Adrenal gland (tissue), 12 donors: Measurements from ENCODE around the gene TMEM271. TPM values are rescaled to one million over a fixed set of nuclear protein-coding genes. Genes with fewer than 3 reads are reported as not detected.
"Not testable (repeated sequence)": the region's sequence is repeated elsewhere in the genome, so short reads cannot be mapped to it uniquely, and the experiment has no call there.

Experiments
- DNase-seq, 7 donors: peaks; one replicate each; pipeline ENCODE4 v3.0.0-alpha.2; 2019 to 2020
- H3K27ac ChIP-seq, 5 donors: fragments of 200-600 bp; sonication (generic) in 4 of 5; 1 replicate in 3 of 5; 2 replicates in 2 of 5; pipeline versions ENCODE4 v1.5.1 to v1.8.0; 2016 to 2020; ENCODE audit warnings: mild to moderate bottlenecking in 1 of 5
- H3K27me3 ChIP-seq: fragments of 200-600 bp; 2 replicates; pipeline ENCODE4 v1.8.0; 2021
- H3K36me3 ChIP-seq, 2 donors: fragments of 200-600 bp; replicated peaks in 1 of 2; 1 replicate in 1 of 2; 2 replicates in 1 of 2; pipeline versions ENCODE4 v1.5.1 to v1.8.0; 2018 to 2022
- H3K4me1 ChIP-seq, 2 donors: fragments of 200-600 bp; replicated peaks in 1 of 2; 1 replicate in 1 of 2; 2 replicates in 1 of 2; pipeline versions ENCODE4 v1.5.1 to v1.8.0; 2018 to 2021
- H3K4me3 ChIP-seq, 4 donors: fragments of 200-600 bp; sonication (generic) in 3 of 4; one replicate each; pipeline ENCODE4 v1.5.1; 2016 to 2018
- H3K9me3 ChIP-seq, 3 donors: fragments of 200-600 bp; sonication (generic) in 1 of 3; replicated peaks in 1 of 3; 1 replicate in 2 of 3; 2 replicates in 1 of 3; pipeline versions ENCODE4 v1.5.1 to v1.8.0; 2016 to 2021
- POLR2A ChIP-seq, 2 donors: fragments of 450-650 bp; IDR thresholded peaks; one replicate each; pipeline ENCODE4 v1.6.1; 2017; ENCODE audit warnings: antibody characterized with exemption in 2 of 2, mild to moderate bottlenecking in 2 of 2, moderate library complexity in 1 of 2
- WGBS, 4 donors: extraction: QIAGEN DNeasy Blood & Tissue Kit in 2 of 4; methylation state at CpG; one replicate each; pipeline versions ENCODE4 v1.1.5 to v1.1.7; 2013 to 2017; 5-methylcytosine and 5-hydroxymethylcytosine counted together
- intact Hi-C, 2 donors: fragments of 100-400 bp; cut with DNase I; formaldehyde crosslinking; loops; one replicate each; pipeline versions ENCODE4 v1.14.1 to v1.15.0; 2022 to 2023
- polyA plus RNA-seq, 3 donors: library from polyadenylated mRNA; stranded (reverse); fragments of 200-250 nt in 2 of 3; fragments of 350-450 nt in 1 of 3; fragmentation: Illumina TruSeq in 1 of 3; extraction: RNeasy Lipid Tissue Mini Kit (QIAGEN cat#74804) in 1 of 3; gene quantifications; one replicate each; pipeline ENCODE4 v1.2.3, GENCODE V29; 2013 to 2014
- total RNA-seq, 9 donors: library from RNA; depleted of rRNA in 4 of 9; stranded (reverse); fragments of >200 nt in 4 of 9; fragments of 120-200 nt in 1 of 9; fragmentation: NEBNext Ultra II Directional in 1 of 9; extraction: Animal tissue kit (Norgen Biotek cat#: 25700) in 1 of 9; gene quantifications; one replicate each; pipeline versions ENCODE4 v1.1.0 to v1.2.4, GENCODE V29; 2013 to 2023
- TF ChIP-seq, protein P1 (sequence below), 6 experiments: fragments of 450-650 bp in 4 of 6; fragments of 200-600 bp in 2 of 6; sonication (generic) in 1 of 6; IDR thresholded peaks; 1 replicate in 5 of 6; 2 replicates in 1 of 6; pipeline versions ENCODE4 v1.5.1 to v1.8.0; 2016 to 2021; ENCODE audit warnings: antibody characterized with exemption in 6 of 6, mild to moderate bottlenecking in 2 of 6, moderate library complexity in 1 of 6
- donor health status: healthy with polysubstance abuse.
- donor health status: Bipolar disorder and iron deficiency.
- donor health status: DM: yes; HTN: yes; CAD: no.
- donor health status: DM: no; HTN: no; CAD: no.
- donor health status: DM: no; HTN: no; CAD: no.
- donor health status: DM: yes; HTN: yes; CAD: no.

The TMEM271 gene
- total and polyA plus RNA-seq, 12 donors = 0.06 to 1.9 (median 0.60) TPM; not detected in 5

DNA sequence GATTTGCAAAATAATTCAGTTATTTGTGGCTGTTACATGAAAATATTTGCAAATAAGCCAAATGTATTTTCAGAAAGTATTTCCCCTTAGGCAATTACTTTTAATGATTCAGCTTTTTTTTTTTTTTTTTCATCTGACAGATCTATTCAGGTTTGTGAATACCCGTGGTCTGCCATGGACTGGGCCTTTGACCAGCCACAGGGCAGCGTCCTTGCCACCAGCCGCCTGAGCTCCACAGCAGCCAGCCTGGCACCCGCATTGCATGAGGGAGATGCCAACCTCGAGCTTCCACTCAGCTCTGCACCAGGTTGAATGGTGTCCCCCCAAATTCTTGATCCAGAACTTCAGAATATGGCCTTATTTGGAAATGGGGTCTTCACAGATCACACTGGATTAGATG, 14.7 kb downstream of the TMEM271 start:
- H3K27ac ChIP-seq = no peak overlapping the region
- H3K9me3 ChIP-seq = no peaks in the 10 kb centered on the region
- no peak overlapping the region for H3K4me3 ChIP-seq
- TF ChIP-seq POLR2A (IDR thresholded peaks at IDR 0.05) = no peak
- TF ChIP-seq, protein P1, sequence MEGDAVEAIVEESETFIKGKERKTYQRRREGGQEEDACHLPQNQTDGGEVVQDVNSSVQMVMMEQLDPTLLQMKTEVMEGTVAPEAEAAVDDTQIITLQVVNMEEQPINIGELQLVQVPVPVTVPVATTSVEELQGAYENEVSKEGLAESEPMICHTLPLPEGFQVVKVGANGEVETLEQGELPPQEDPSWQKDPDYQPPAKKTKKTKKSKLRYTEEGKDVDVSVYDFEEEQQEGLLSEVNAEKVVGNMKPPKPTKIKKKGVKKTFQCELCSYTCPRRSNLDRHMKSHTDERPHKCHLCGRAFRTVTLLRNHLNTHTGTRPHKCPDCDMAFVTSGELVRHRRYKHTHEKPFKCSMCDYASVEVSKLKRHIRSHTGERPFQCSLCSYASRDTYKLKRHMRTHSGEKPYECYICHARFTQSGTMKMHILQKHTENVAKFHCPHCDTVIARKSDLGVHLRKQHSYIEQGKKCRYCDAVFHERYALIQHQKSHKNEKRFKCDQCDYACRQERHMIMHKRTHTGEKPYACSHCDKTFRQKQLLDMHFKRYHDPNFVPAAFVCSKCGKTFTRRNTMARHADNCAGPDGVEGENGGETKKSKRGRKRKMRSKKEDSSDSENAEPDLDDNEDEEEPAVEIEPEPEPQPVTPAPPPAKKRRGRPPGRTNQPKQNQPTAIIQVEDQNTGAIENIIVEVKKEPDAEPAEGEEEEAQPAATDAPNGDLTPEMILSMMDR (IDR thresholded peaks at IDR 0.05) = no peak
- intact Hi-C loops = no loop called here
- WGBS, 4 donors = 73 to 79% (median 74%) methylated on average over 5 of the region's 5 CpGs
- DNase-seq = no peak
- H3K27me3 ChIP-seq = no peaks in the 10 kb centered on the region
- no peaks in the 10 kb centered on the region for H3K4me1 ChIP-seq
- H3K36me3 ChIP-seq = no peaks in the 10 kb centered on the region

DNA sequence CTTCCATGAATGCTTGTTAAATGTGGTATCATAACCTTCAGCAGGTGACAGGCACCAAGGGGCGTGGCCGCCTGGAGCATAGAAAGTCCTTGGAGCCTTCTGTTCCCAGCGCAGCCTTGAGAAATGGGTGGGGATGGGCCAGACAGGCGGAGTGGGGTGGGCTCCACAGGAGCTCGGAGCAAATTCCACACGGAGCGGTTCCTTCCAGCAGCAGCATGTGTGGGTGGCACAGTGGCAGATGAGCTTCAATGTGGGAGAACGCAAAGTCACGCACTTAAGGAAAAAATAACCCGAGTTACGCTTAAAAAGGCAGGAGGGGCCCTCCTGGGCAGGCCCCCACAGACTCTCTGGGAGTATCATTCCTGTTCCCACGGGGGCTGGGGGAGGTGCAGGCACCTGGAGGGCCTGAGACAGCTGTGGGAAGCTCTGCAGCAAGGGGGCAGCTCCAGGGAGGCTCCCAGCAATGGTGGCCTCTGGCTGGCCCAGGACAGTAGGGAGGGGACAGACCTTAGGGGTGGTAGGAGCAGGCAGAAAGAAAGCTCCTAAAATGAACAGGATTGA, 15.3 kb downstream of the TMEM271 start:
- WGBS, 4 donors = 62 to 82% (median 65%) methylated on average over 7 to 12 of the region's 12 CpGs
- intact Hi-C loops = no loop called here
- no peak overlapping the region for H3K4me3 ChIP-seq
- no peaks in the 10 kb centered on the region for H3K36me3 ChIP-seq
- H3K27me3 ChIP-seq = no peaks in the 10 kb centered on the region
- H3K4me1 ChIP-seq = no peaks in the 10 kb centered on the region
- TF ChIP-seq POLR2A (IDR thresholded peaks at IDR 0.05) = no peak
- TF ChIP-seq, protein P1 (IDR thresholded peaks at IDR 0.05) = no peak
- H3K27ac ChIP-seq = no peak overlapping the region
- peak in 1 of 7 donors; percentile 18 for DNase-seq
- H3K9me3 ChIP-seq = no peaks in the 10 kb centered on the region

DNA sequence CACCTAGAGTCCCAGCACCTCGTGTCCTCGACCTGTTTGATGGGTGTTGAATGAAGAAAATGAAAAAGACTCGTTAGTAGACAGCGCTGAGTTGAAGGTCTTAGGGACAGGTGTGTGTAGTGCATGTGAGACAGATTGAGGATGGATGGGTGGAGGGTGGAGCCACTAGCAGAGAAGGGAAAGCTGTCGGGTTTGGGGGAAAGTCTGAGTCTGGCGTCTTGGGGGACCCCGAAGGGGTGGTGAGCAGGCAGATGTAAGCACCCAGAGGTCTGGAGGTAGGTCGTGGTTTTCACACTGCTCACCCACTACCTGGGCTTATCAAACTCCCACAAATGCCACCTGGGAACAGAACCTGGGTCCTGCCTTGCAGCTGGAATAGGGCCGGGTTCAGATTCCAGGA, 16.0 kb downstream of the TMEM271 start:
- H3K36me3 ChIP-seq = no peaks in the 10 kb centered on the region
- 60 to 79% (median 74%) methylated on average over 9 of the region's 9 CpGs for WGBS, 4 donors
- DNase-seq = peak in 1 of 7 donors; percentile 9
- H3K4me3 ChIP-seq = no peak overlapping the region
- H3K4me1 ChIP-seq = no peaks in the 10 kb centered on the region
- intact Hi-C loops = no loop called here
- no peak overlapping the region for H3K27ac ChIP-seq
- TF ChIP-seq, protein P1 (IDR thresholded peaks at IDR 0.05) = no peak
- TF ChIP-seq POLR2A (IDR thresholded peaks at IDR 0.05) = no peak
- H3K9me3 ChIP-seq = no peaks in the 10 kb centered on the region
- no peaks in the 10 kb centered on the region for H3K27me3 ChIP-seq

DNA sequence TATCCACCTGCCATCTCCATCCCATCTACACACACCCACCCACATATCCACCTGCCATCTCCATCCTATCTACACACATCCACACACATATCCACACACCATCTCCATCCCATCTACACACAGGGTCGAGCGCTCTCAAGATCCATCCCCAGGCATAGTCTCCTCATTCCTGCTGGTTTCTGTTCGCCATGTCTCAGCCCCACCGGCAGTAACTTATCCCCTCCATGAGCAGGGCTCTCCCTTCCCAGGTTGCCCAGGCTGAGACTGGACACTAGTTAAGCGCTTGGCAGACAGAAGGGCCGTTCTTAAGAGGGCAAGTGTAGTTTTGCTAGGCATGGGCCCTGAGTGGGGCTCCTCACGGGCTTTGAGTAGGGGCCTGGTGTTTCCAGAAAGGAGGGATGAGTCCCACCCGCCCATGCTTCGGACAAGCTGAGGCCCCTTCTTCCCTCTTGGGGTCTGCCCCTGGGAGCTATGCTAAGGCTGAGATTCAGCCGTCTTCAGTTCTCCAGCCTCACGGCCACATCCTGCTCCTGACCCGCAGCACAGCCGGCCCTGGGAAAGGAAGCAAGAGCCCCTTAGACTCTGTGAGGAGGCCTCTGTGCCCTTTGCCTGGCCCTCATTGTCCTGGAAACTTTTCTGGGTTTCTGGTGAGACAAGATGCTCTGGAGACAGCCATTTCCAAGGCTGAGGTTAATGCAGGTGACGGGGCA, 20.4 kb downstream of the TMEM271 start:
- H3K36me3 ChIP-seq = no peaks in the 10 kb centered on the region
- intact Hi-C loops = no loop called here
- no peak overlapping the region for H3K4me3 ChIP-seq
- H3K4me1 ChIP-seq = no peaks in the 10 kb centered on the region
- no peaks in the 10 kb centered on the region for H3K27me3 ChIP-seq
- TF ChIP-seq, protein P1 (IDR thresholded peaks at IDR 0.05) = no peak
- no peak for TF ChIP-seq POLR2A (IDR thresholded peaks at IDR 0.05)
- H3K9me3 ChIP-seq = no peaks in the 10 kb centered on the region
- DNase-seq = peak in 1 of 7 donors; percentile 14
- WGBS, 4 donors = 73 to 87% (median 77%) methylated on average over 11 to 14 of the region's 14 CpGs
- H3K27ac ChIP-seq = no peak overlapping the region

DNA sequence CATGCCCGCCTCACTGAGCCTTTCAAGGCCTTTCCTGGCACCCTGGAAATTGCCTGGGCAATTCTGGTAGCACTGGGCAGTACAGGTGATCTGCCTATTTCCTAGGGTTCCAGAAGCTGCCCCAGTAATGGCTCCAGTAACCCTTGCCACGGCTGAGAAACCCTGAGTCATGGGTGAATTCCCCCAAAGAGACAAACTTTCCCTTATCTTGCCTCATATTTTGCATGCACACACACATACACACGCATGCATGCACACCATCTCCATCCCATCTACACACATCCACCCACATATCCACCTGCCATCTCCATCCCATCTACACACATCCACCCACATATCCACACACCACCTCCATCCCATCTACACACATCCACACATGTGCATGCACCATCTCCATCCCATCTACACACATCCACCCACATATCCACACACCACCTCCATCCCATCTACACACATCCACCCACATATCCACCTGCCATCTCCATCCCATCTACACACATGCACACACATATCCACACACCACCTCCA, 21.2 kb downstream of the TMEM271 start:
- H3K4me3 ChIP-seq, H3K9me3 ChIP-seq, intact Hi-C loops, H3K36me3 ChIP-seq, H3K4me1 ChIP-seq, H3K27me3 ChIP-seq, H3K27ac ChIP-seq: not testable (repeated sequence)
- 61 to 74% (median 70%) methylated on average over 2 to 3 of the region's 3 CpGs for WGBS, 4 donors
- DNase-seq = peak in 1 of 7 donors; percentile 42
